Measurements from ENCODE around the gene CCR5AS.

The CCR5AS gene

DNA sequence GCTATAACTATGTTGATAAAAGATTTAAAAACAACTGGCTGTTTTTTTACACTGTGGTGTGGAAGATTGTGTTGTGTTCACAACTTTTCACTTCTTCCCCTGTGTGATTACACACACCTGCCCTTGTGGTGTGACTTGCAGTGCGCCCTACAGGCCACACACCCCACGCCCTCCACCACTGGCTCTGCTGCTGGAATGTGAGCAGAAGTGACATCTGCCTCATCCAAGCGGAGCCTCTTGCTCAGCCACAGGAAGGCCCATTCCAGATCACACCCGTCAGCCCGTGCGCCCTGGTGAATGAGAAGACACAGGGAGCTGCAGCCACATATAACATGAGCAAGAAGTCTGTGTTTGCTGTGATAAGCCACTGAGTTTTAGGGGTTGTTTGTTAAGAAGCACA, 46.0 kb downstream of the CCR5AS start:
- Histone ChIP-seq H3K9me3 (ENCODE audit: low read length) (no peaks in the 10 kb centered on the region), H3K4me1 (ENCODE audit: insufficient read depth, low read length) (no peaks in the 10 kb centered on the region), H3K4me3 (ENCODE audit: low read length) (no peak overlapping the region), H3K36me3 (ENCODE audit: insufficient read depth, low read length) (no peaks in the 10 kb centered on the region), H3K27me3 (ENCODE audit: insufficient read depth, low read length) (no peaks in the 10 kb centered on the region), H2AFZ (ENCODE audit: low read depth, low read length) (no peak overlapping the region)

DNA sequence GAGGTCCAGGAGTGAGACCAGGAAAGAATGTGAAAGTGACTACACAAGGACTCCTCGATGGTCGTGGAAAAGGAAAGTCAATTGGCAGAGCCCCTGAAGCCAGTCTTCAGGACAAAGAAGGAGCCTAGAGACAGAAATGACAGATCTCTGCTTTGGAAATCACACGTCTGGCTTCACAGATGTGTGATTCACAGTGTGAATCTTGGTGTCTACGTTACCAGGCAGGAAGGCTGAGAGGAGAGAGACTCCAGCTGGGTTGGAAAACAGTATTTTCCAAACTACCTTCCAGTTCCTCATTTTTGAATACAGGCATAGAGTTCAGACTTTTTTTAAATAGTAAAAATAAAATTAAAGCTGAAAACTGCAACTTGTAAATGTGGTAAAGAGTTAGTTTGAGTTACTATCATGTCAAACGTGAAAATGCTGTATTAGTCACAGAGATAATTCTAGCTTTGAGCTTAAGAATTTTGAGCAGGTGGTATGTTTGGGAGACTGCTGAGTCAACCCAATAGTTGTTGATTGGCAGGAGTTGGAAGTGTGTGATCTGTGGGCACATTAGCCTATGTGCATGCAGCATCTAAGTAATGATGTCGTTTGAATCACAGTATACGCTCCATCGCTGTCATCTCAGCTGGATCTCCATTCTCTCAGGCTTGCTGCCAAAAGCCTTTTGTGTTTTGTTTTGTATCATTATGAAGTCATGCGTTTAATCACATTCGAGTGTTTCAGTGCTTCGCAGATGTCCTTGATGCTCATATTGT, 47.0 kb downstream of the CCR5AS start:
- Histone ChIP-seq H3K9me3 (ENCODE audit: low read length) (no peaks in the 10 kb centered on the region), H3K27me3 (ENCODE audit: insufficient read depth, low read length) (no peaks in the 10 kb centered on the region), H2AFZ (ENCODE audit: low read depth, low read length) (no peak overlapping the region), H3K4me3 (ENCODE audit: low read length) (no peak overlapping the region), H3K4me1 (ENCODE audit: insufficient read depth, low read length) (no peaks in the 10 kb centered on the region), H3K36me3 (ENCODE audit: insufficient read depth, low read length) (no peaks in the 10 kb centered on the region)

GRCh38 chr3:46358466-46358865, 48.4 kb downstream of the CCR5AS start:
- H2AFZ ChIP-seq (ENCODE audit: low read depth, low read length) = no peak overlapping the region
- H3K9me3 ChIP-seq (ENCODE audit: low read length) = no peaks in the 10 kb centered on the region
- no peaks in the 10 kb centered on the region for H3K36me3 ChIP-seq (ENCODE audit: insufficient read depth, low read length)
- no peak overlapping the region for H3K4me3 ChIP-seq (ENCODE audit: low read length)
- no peaks in the 10 kb centered on the region for H3K4me1 ChIP-seq (ENCODE audit: insufficient read depth, low read length)
- H3K27me3 ChIP-seq (ENCODE audit: insufficient read depth, low read length) = no peaks in the 10 kb centered on the region

- Histone ChIP-seq H3K36me3 (ENCODE audit: insufficient read depth, low read length) (no peaks in the 10 kb centered on the region), H3K4me1 (ENCODE audit: insufficient read depth, low read length) (no peaks in the 10 kb centered on the region), H3K27me3 (ENCODE audit: insufficient read depth, low read length) (no peaks in the 10 kb centered on the region), H3K4me3 (ENCODE audit: low read length) (no peak overlapping the region), H2AFZ (ENCODE audit: low read depth, low read length) (no peak overlapping the region), H3K9me3 (ENCODE audit: low read length) (no peaks in the 10 kb centered on the region)
Measured at GRCh38 chr3:46356909-46357308, 50.0 kb downstream of the CCR5AS start.

DNA sequence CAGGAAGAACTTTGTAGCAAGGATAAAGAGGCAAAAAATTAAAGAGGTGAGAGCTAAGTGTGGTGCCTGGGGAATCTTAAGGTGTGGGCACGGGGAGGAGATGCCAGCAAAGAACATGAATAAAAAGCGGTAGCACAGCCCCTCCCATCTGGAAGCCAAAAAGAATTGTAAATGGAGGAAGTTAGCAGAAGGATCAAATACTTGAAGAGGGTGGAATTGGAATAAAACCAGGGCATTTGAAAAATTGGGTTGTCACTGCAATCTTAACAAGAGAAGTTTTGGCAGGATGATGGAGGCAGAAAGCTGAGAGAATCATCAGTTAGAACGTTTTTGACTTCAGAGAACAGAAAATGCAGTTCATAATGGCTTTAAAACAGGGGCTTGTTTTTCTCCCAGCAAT, 50.6 kb downstream of the CCR5AS start:
- no peaks in the 10 kb centered on the region for H3K27me3 ChIP-seq (ENCODE audit: insufficient read depth, low read length)
- no peak overlapping the region for H2AFZ ChIP-seq (ENCODE audit: low read depth, low read length)
- H3K9me3 ChIP-seq (ENCODE audit: low read length) = no peaks in the 10 kb centered on the region
- no peak overlapping the region for H3K4me3 ChIP-seq (ENCODE audit: low read length)
- no peaks in the 10 kb centered on the region for H3K36me3 ChIP-seq (ENCODE audit: insufficient read depth, low read length)
- H3K4me1 ChIP-seq (ENCODE audit: insufficient read depth, low read length) = no peaks in the 10 kb centered on the region

DNA sequence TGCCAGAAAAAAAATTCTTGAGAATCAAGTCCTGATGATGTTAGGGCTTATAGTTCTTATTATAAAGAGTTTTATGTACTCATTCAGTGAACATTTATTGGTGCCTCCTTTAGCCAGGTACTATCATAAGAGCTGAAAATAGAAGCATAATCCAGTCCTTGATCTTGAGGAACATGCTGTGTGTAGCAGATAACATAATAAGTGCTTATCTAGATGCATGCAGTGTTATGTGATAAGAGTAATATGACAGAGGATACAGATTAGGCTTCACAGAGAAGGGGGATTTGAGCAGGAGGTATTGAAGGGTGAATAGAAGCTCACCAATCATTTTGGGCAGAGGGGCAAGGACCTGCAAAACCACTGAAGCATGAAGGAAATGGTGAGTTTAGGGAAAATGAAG, 51.9 kb downstream of the CCR5AS start:
- no peak overlapping the region for H3K4me3 ChIP-seq (ENCODE audit: low read length)
- no peaks in the 10 kb centered on the region for H3K9me3 ChIP-seq (ENCODE audit: low read length)
- no peaks in the 10 kb centered on the region for H3K27me3 ChIP-seq (ENCODE audit: insufficient read depth, low read length)
- H2AFZ ChIP-seq (ENCODE audit: low read depth, low read length) = no peak overlapping the region
- no peaks in the 10 kb centered on the region for H3K4me1 ChIP-seq (ENCODE audit: insufficient read depth, low read length)
- H3K36me3 ChIP-seq (ENCODE audit: insufficient read depth, low read length) = no peaks in the 10 kb centered on the region

- Histone ChIP-seq H3K36me3 (ENCODE audit: insufficient read depth, low read length) (no peaks in the 10 kb centered on the region), H3K27me3 (ENCODE audit: insufficient read depth, low read length) (no peaks in the 10 kb centered on the region), H2AFZ (ENCODE audit: low read depth, low read length) (no peak overlapping the region), H3K4me1 (ENCODE audit: insufficient read depth, low read length) (no peaks in the 10 kb centered on the region), H3K9me3 (ENCODE audit: low read length) (no peaks in the 10 kb centered on the region), H3K4me3 (ENCODE audit: low read length) (no peak overlapping the region)
Measured at GRCh38 chr3:46354478-46354877, 52.4 kb downstream of the CCR5AS start.

DNA sequence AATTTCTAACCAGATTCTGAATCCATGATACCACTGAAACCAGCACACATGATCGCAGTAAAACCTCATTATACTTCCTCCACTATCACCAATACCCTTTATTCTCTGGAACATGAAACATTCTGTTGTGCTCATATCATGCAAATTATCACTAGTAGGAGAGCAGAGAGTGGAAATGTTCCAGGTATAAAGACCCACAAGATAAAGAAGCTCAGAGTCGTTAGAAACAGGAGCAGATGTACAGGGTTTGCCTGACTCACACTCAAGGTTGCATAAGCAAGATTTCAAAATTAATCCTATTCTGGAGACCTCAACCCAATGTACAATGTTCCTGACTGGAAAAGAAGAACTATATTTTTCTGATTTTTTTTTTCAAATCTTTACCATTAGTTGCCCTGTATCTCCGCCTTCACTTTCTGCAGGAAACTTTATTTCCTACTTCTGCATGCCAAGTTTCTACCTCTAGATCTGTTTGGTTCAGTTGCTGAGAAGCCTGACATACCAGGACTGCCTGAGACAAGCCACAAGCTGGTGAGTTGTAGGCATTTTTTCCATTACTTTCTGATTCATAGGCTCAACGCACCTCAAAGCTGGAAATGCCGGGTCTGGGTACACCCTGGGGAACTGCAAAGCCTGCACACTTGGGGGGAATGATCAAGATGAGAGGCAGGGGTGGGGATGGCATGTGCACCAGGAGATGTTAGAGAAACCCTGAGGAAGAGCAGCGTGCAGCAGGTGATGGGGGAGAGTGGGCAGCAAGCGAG, 53.0 kb downstream of the CCR5AS start, which contains the start of gene CCR2:
Gene CCR2 (plus strand): TSS at position 465 of the 764 bp plus-strand sequence. CDS start 3,417 bp downstream, outside the sequence.
- no peaks in the 10 kb centered on the region for H3K4me1 ChIP-seq (ENCODE audit: insufficient read depth, low read length)
- no peaks in the 10 kb centered on the region for H3K27me3 ChIP-seq (ENCODE audit: insufficient read depth, low read length)
- H2AFZ ChIP-seq (ENCODE audit: low read depth, low read length) = no peak within 1 kb of the TSS
- H3K9me3 ChIP-seq (ENCODE audit: low read length) = no peaks in the 10 kb centered on the region
- no peak within 1 kb of the TSS for H3K4me3 ChIP-seq (ENCODE audit: low read length)
- no peaks in the 10 kb centered on the region for H3K36me3 ChIP-seq (ENCODE audit: insufficient read depth, low read length)

GRCh38 chr3:46353090-46353489, 53.8 kb downstream of the CCR5AS start:
- Histone ChIP-seq H3K9me3 (ENCODE audit: low read length) (no peaks in the 10 kb centered on the region), H3K27me3 (ENCODE audit: insufficient read depth, low read length) (no peaks in the 10 kb centered on the region), H2AFZ (ENCODE audit: low read depth, low read length) (no peak overlapping the region), H3K36me3 (ENCODE audit: insufficient read depth, low read length) (no peaks in the 10 kb centered on the region), H3K4me1 (ENCODE audit: insufficient read depth, low read length) (no peaks in the 10 kb centered on the region), H3K4me3 (ENCODE audit: low read length) (no peak overlapping the region)

GRCh38 chr3:46351646-46352045, 55.2 kb downstream of the CCR5AS start:
- H3K36me3 ChIP-seq (ENCODE audit: insufficient read depth, low read length) = no peaks in the 10 kb centered on the region
- no peak overlapping the region for H2AFZ ChIP-seq (ENCODE audit: low read depth, low read length)
- H3K4me1 ChIP-seq (ENCODE audit: insufficient read depth, low read length) = no peaks in the 10 kb centered on the region
- no peaks in the 10 kb centered on the region for H3K27me3 ChIP-seq (ENCODE audit: insufficient read depth, low read length)
- no peaks in the 10 kb centered on the region for H3K9me3 ChIP-seq (ENCODE audit: low read length)
- H3K4me3 ChIP-seq (ENCODE audit: low read length) = no peak overlapping the region

DNA sequence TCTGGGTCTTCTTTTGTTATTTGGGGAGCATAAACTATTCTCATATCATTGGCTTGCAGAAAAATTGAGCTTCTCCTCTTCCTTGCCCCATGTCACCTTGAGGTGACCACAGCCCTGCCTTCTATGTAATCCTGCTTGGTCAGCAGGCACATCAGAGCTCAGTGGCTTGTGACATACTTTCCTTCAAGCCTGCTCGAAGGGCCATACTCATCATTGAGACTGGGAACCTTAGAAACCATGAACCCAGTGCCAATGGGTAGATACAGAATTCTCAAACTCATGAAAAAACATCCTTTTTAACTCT, 56.7 kb downstream of the CCR5AS start:
- H2AFZ ChIP-seq (ENCODE audit: low read depth, low read length) = no peak overlapping the region
- H3K4me3 ChIP-seq (ENCODE audit: low read length) = no peak overlapping the region
- no peaks in the 10 kb centered on the region for H3K4me1 ChIP-seq (ENCODE audit: insufficient read depth, low read length)
- H3K9me3 ChIP-seq (ENCODE audit: low read length) = no peaks in the 10 kb centered on the region
- H3K27me3 ChIP-seq (ENCODE audit: insufficient read depth, low read length) = no peaks in the 10 kb centered on the region
- H3K36me3 ChIP-seq (ENCODE audit: insufficient read depth, low read length) = no peaks in the 10 kb centered on the region

GRCh38 chr3:46349484-46350261, 57.2 kb downstream of the CCR5AS start:
- Histone ChIP-seq H3K4me1 (ENCODE audit: insufficient read depth, low read length) (no peaks in the 10 kb centered on the region), H3K4me3 (ENCODE audit: low read length) (no peak overlapping the region), H3K9me3 (ENCODE audit: low read length) (no peaks in the 10 kb centered on the region), H3K36me3 (ENCODE audit: insufficient read depth, low read length) (no peaks in the 10 kb centered on the region), H2AFZ (ENCODE audit: low read depth, low read length) (no peak overlapping the region), H3K27me3 (ENCODE audit: insufficient read depth, low read length) (no peaks in the 10 kb centered on the region)

DNA sequence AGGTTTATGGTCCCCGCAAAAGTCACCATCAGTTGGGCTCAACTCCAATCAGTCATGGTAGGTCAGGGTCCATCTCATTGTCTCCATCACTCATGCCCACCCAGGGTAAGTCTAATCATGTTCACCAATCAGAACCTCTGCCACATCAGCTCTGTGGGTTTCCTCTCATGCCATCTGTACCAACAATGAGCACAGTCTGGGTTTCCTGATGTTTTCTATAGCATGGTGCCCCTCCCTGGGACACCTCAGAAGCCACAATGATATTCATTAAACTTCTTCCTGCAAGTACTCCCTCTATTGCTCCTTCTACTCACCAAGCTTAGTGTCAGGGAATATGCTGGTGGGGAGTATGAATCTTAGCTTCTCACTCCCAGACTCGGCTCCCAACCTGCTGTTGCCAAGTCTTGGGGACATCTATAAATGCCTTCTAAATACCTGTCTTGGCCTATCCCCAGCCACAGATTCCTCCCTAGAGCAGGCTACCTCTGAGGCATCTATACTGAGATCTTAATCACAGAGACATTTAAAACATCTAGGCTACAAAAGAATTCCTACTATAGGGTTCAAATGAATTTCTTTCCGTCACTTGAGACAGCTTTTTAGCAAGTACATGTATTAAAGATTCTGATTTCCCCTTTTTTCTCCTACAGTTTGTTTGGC, 57.9 kb downstream of the CCR5AS start:
- no peak overlapping the region for H2AFZ ChIP-seq (ENCODE audit: low read depth, low read length)
- no peaks in the 10 kb centered on the region for H3K4me1 ChIP-seq (ENCODE audit: insufficient read depth, low read length)
- no peak overlapping the region for H3K4me3 ChIP-seq (ENCODE audit: low read length)
- no peaks in the 10 kb centered on the region for H3K9me3 ChIP-seq (ENCODE audit: low read length)
- H3K36me3 ChIP-seq (ENCODE audit: insufficient read depth, low read length) = no peaks in the 10 kb centered on the region
- no peaks in the 10 kb centered on the region for H3K27me3 ChIP-seq (ENCODE audit: insufficient read depth, low read length)
